Endodermal cell (in vitro differentiated cells): Measurements from ENCODE around the gene ZNF253. TPM values are rescaled to one million over a fixed set of nuclear protein-coding genes. Genes with fewer than 3 reads are reported as not detected.
"Not testable (repeated sequence)": the region's sequence is repeated elsewhere in the genome, so short reads cannot be mapped to it uniquely, and the experiment has no call there.

Experiments
- DNase-seq: peaks from one replicate; pipeline ENCODE4 v3.0.0-alpha.2; 2017
- H3K27ac ChIP-seq: 2 replicates; pipeline ENCODE4 v1.5.1; 2013; ENCODE audit warnings: mild to moderate bottlenecking, low read depth, low read length, moderate library complexity
- H3K27me3 ChIP-seq: 2 replicates; pipeline ENCODE4 v1.6.1; 2013; ENCODE audit warnings: mild to moderate bottlenecking, low read length, moderate library complexity; ENCODE audit not compliant: insufficient read depth, control insufficient read depth, poor library complexity, severe bottlenecking
- H3K36me3 ChIP-seq: 2 replicates; pipeline ENCODE4 v1.7.0; 2013; ENCODE audit warnings: mild to moderate bottlenecking, low read length, moderate library complexity; ENCODE audit not compliant: control insufficient read depth, insufficient read depth
- H3K4me1 ChIP-seq: one replicate; pipeline ENCODE4 v1.7.0; 2013; ENCODE audit warnings: low read length; ENCODE audit not compliant: control insufficient read depth, insufficient read depth
- H3K4me3 ChIP-seq: 2 replicates; pipeline ENCODE4 v1.5.1; 2013; ENCODE audit warnings: mild to moderate bottlenecking, low read length, moderate library complexity
- H3K9ac ChIP-seq: 2 replicates; pipeline ENCODE4 v1.6.1; 2013; ENCODE audit warnings: mild to moderate bottlenecking, low read length, moderate library complexity; ENCODE audit not compliant: poor library complexity, severe bottlenecking; ENCODE audit errors: extremely low read depth
- H3K9me3 ChIP-seq: 2 replicates; pipeline ENCODE4 v1.6.1; 2013; ENCODE audit warnings: mild to moderate bottlenecking, low read length, moderate library complexity; ENCODE audit not compliant: control insufficient read depth
- H3K27ac Mint-ChIP-seq: 2 replicates; pipeline ENCODE4 v1.8.0; 2020; ENCODE audit warnings: mixed read lengths
- H3K27me3 Mint-ChIP-seq: 2 replicates; pipeline ENCODE4 v1.8.0; 2021; ENCODE audit warnings: mild to moderate bottlenecking, mixed read lengths; ENCODE audit not compliant: insufficient read depth
- H3K36me3 Mint-ChIP-seq: 2 replicates; pipeline ENCODE4 v1.8.0; 2020; ENCODE audit warnings: low read depth, mixed read lengths
- H3K4me1 Mint-ChIP-seq: 2 replicates; pipeline ENCODE4 v1.8.0; 2020; ENCODE audit warnings: mixed read lengths
- H3K4me3 Mint-ChIP-seq: 2 replicates; pipeline ENCODE4 v1.8.0; 2020; ENCODE audit warnings: mild to moderate bottlenecking, moderate library complexity, mixed read lengths
- H3K9me3 Mint-ChIP-seq: 2 replicates; pipeline ENCODE4 v1.8.0; 2020; ENCODE audit warnings: mild to moderate bottlenecking, mixed read lengths
- CTCF ChIP-seq: fragments of 200-600 bp; sonication (generic); conservative IDR thresholded peaks from 2 replicates; pipeline ENCODE4 v1.5.0; 2021; ENCODE audit warnings: antibody characterized with exemption, mild to moderate bottlenecking
- WGBS, 2 experiments: methylation state at CpG; one replicate each; pipeline versions ENCODE4 v1.1.5 to v1.1.7; 2013; ENCODE audit warnings: missing lambda C conversion rate in 2 of 2, mixed read lengths in 1 of 2; ENCODE audit not compliant: insufficient coverage in 1 of 2, insufficient read length in 1 of 2; 5-methylcytosine and 5-hydroxymethylcytosine counted together
- total RNA-seq, 2 donors: library from RNA; stranded (reverse); fragmentation: NEBNext Ultra II Directional in 1 of 2; extraction: Animal tissue kit (Norgen Biotek cat#: 25700) in 1 of 2; gene quantifications; 2 replicates in 1 of 2; 3 replicates in 1 of 2; pipeline ENCODE4 v1.2.1, GENCODE V29; 2021

ZNF253 gene
- total RNA-seq, 2 donors from 2014 or later: 44.4 to 51.9 TPM

- Mint-ChIP-seq H3K4me1 (peaks cover 46% of the 10 kb centered on the region), H3K27ac (no peak overlapping the region), H3K27me3 (no peaks in the 10 kb centered on the region), H3K9me3 (peaks cover 9% of the 10 kb centered on the region), H3K4me3 (no peak overlapping the region), H3K36me3 (peaks cover 42% of the 10 kb centered on the region)
- TF ChIP-seq CTCF: no peak
- peaks cover 47% of the 10 kb centered on the region for H3K9me3 ChIP-seq
- H3K4me3 ChIP-seq: no peak overlapping the region
- H3K36me3 ChIP-seq: peaks cover 82% of the 10 kb centered on the region
- no peak overlapping the region for H3K9ac ChIP-seq
- H3K4me1 ChIP-seq: no peaks in the 10 kb centered on the region
- WGBS, 2 experiments: 100% methylated on average over 1 of the region's 1 CpG
- DNase-seq: no peak
- H3K27ac ChIP-seq: no peak overlapping the region
- no peaks in the 10 kb centered on the region for H3K27me3 ChIP-seq
Observed at GRCh38 chr19:19911150-19911549, 45.5 kb downstream of the ZNF253 start.

- peaks cover 35% of the 10 kb centered on the region for H3K9me3 Mint-ChIP-seq
- H3K4me1 ChIP-seq: no peaks in the 10 kb centered on the region
- no peak overlapping the region for H3K4me3 Mint-ChIP-seq
- no peak overlapping the region for H3K27ac ChIP-seq
- peaks cover 80% of the 10 kb centered on the region for H3K36me3 ChIP-seq
- H3K4me1 Mint-ChIP-seq: peaks cover 34% of the 10 kb centered on the region
- no peak overlapping the region for H3K9ac ChIP-seq
- no peak for DNase-seq
- no peak overlapping the region for H3K4me3 ChIP-seq
- TF ChIP-seq CTCF: no peak
- H3K27ac Mint-ChIP-seq: no peak overlapping the region
- H3K27me3 ChIP-seq: no peaks in the 10 kb centered on the region
- peaks cover 60% of the 10 kb centered on the region for H3K9me3 ChIP-seq
- WGBS, 2 experiments: 84% methylated on average over 2 of the region's 3 CpGs; no CpG with 5 or more reads in 1 of the 2 experiments
- no peaks in the 10 kb centered on the region for H3K27me3 Mint-ChIP-seq
- peaks cover 66% of the 10 kb centered on the region for H3K36me3 Mint-ChIP-seq
Observed at GRCh38 chr19:19914596-19914995, 48.9 kb downstream of the ZNF253 start.

- not testable (repeated sequence) for H3K4me1 Mint-ChIP-seq, H3K27ac Mint-ChIP-seq, H3K27ac ChIP-seq, H3K27me3 ChIP-seq, H3K9ac ChIP-seq, H3K4me3 ChIP-seq, H3K4me1 ChIP-seq, H3K27me3 Mint-ChIP-seq, H3K4me3 Mint-ChIP-seq
- Mint-ChIP-seq H3K9me3 (peaks cover 88% of the 10 kb centered on the region), H3K36me3 (peaks cover 89% of the 10 kb centered on the region)
- peaks cover 92% of the 10 kb centered on the region for H3K36me3 ChIP-seq
- DNase-seq: peak; percentile 82
- WGBS, 2 experiments: 88 to 93% methylated on average over 5 to 6 of the region's 7 CpGs
- peaks cover 99% of the 10 kb centered on the region for H3K9me3 ChIP-seq
- peak; percentile 79 for TF ChIP-seq CTCF
Observed at GRCh38 chr19:19930417-19930816, 64.7 kb downstream of the ZNF253 start.

- Mint-ChIP-seq H3K9me3 (peaks cover 81% of the 10 kb centered on the region), H3K36me3 (peaks cover 64% of the 10 kb centered on the region)
- H3K9ac ChIP-seq, H3K27ac Mint-ChIP-seq, H3K4me1 ChIP-seq, H3K27ac ChIP-seq, H3K4me3 Mint-ChIP-seq, DNase-seq, H3K27me3 Mint-ChIP-seq, H3K27me3 ChIP-seq, H3K4me1 Mint-ChIP-seq: not testable (repeated sequence)
- H3K9me3 ChIP-seq: peaks cover 96% of the 10 kb centered on the region
- peak overlapping the region; percentile 68 for H3K4me3 ChIP-seq
- H3K36me3 ChIP-seq: peaks cover 67% of the 10 kb centered on the region
- WGBS, 2 experiments: 94 to 100% methylated on average over 1 to 3 of the region's 3 CpGs
Observed at GRCh38 chr19:19933432-19934314, 68.0 kb downstream of the ZNF253 start.
